ENCODE measurements around the gene OTOS. TPM values are rescaled to one million over a fixed set of nuclear protein-coding genes. Genes with fewer than 3 reads are reported as not detected.

The OTOS gene
- total and polyA plus RNA-seq, 2 of the 13 experiments (the other 11 are each of a cell fraction or from before 2014, with no cell fraction given): not detected

DNA sequence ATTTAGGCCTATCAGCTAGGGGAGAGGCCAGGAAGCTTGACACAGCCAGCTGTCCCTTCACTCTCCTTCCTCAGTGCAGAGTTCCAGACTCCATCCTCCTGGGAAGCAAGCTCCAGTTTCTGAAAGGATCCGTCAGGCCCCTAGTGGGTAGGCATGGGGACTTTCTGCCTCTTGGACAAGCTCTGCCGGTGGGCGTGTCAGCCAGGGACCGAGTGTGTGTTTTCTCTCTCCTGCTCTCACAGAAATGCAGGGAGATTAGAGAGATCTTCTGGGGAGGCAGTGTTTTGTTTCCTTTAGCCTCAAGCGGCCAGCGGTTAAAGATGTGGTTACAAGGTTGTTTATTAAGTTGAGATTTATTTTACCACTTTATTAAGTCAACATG is 29.9 kb upstream of the OTOS start:
- FAIRE-seq: no peak
- Histone ChIP-seq H3K4me3 (replicated peaks in 1 of 3; ENCODE audit: insufficient read depth in 1 of 3, low read depth in 2 of 3, low read length in 3 of 3) (no peak overlapping the region), H2AFZ (ENCODE audit: low read length) (no peak overlapping the region), H3K9ac (ENCODE audit: insufficient read depth, low read depth, low read length) (no peak overlapping the region), H3K4me1 (ENCODE audit: insufficient read depth, low read length) (no peaks in the 10 kb centered on the region), H3K9me3 (ENCODE audit: low read length) (no peaks in the 10 kb centered on the region), H3K27ac (ENCODE audit: extremely low read length, insufficient read depth, low read length) (no peak overlapping the region), H4K20me1 (ENCODE audit: insufficient read depth, low read length) (no peaks in the 10 kb centered on the region), H3K27me3 (ENCODE audit: control insufficient read depth in 1 of 2, insufficient read depth in 2 of 2, low read length in 2 of 2) (peaks cover 8 to 87% of the 10 kb centered on the region in 2 experiments; a peak in 4 of 5 replicates), H3K79me2 (ENCODE audit: insufficient read depth, low read length) (no peaks in the 10 kb centered on the region), H3K4me2 (ENCODE audit: low read depth, low read length) (no peak overlapping the region), H3K36me3 (replicated peaks in 1 of 2; ENCODE audit: control insufficient read depth in 1 of 2, insufficient read depth in 2 of 2, low read length in 2 of 2) (no peaks in the 10 kb centered on the region)
- ChIA-PET CTCF (ENCODE audit: low intra/inter-chr PET ratio, low total read pairs) (interaction anchor here (0.6 kb wide), 1 partner anchor 21 kb away, joined by 3 read pairs; no protein-coding TSS in a partner anchor), POLR2A (no interaction called here)
- in situ Hi-C loops (cut with HindIII; ENCODE audit: extremely low pct_ligation_motif_present, low pct_unique_long_range_greater_than_20kb): no loop called here
- intact Hi-C loops (cut with micrococcal nuclease; ENCODE audit: unreplicated experiment): no loop called here
- DNase-seq (ENCODE audit: low spot score): no peak
- BruUV-seq (replicated peaks): no TSS peak
- no peak; the same call in 2 of the 3 replicates for ATAC-seq
- WGBS (ENCODE audit: low lambda C conversion rate): 10% methylated on average over 6 of the region's 6 CpGs
- TF ChIP-seq, protein P1, sequence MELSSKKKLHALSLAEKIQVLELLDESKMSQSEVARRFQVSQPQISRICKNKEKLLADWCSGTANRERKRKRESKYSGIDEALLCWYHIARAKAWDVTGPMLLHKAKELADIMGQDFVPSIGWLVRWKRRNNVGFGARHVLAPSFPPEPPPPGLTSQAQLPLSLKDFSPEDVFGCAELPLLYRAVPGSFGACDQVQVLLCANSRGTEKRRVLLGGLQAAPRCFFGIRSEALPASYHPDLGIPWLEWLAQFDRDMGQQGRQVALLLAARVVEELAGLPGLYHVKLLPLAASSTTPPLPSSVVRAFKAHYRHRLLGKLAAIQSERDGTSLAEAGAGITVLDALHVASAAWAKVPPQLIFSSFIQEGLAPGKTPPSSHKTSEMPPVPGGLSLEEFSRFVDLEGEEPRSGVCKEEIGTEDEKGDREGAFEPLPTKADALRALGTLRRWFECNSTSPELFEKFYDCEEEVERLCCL (CRISPR knock-in tag; IDR thresholded peaks at IDR 0.05; ENCODE audit: borderline replicate concordance): no peak
- no peak for TF ChIP-seq KLF12 (CRISPR knock-in tag; IDR thresholded peaks at IDR 0.05; ENCODE audit: borderline replicate concordance)

DNA sequence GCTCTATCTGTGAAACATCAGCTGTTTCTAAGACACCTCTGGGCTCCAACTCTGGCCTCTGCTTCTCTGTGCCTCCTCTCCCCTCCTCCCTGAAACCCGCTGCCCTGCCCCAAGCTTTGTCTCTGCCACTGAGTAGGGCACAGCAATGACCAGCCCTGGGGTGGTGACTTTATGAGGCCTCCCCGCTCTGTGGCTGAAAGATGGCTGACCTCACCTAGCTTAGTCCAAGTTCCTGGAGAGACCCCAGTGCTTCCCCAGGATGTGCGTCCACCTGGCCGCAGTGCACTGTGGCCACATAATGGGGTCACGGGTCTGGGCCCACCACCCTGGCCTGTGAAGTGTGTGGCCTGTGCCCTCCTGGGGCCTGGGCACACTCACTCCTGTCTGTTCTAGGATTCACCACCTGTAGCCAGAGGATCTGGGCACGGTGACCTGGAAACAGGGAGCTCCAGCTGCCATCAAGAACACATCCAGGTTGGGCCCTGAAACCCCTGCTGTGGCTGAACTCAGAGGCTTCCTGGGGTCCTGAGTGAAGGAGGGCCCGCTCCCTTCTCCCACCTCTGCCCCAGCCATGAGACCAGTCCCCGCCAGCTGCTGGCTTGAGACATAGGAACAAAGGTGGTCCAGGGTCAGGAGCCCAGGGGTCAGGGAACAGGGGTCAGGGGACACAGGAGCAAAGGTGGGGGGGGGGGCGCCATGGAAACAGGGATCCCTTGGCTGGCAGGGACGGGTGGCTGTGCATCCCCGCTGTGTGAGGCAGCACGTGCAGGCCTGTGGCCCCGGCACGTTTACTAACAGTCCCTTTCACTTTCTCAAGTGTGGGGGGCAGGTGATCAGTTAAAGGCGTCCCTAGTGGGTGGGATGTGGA is 29.3 kb upstream of the OTOS start:
- CTCF ChIA-PET (ENCODE audit: low intra/inter-chr PET ratio, low total read pairs): no interaction called here
- H3K4me3 ChIP-seq (replicated peaks in 1 of 3; ENCODE audit: insufficient read depth in 1 of 3, low read depth in 2 of 3, low read length in 3 of 3): no peak overlapping the region
- no peaks in the 10 kb centered on the region for H3K36me3 ChIP-seq (replicated peaks in 1 of 2; ENCODE audit: control insufficient read depth in 1 of 2, insufficient read depth in 2 of 2, low read length in 2 of 2)
- H3K9ac ChIP-seq (ENCODE audit: insufficient read depth, low read depth, low read length): no peak overlapping the region
- TF ChIP-seq PCBP2 (optimal IDR thresholded peaks at IDR 0.05; ENCODE audit: low read depth, low read length, poor library complexity, severe bottlenecking) (no peak), ZNF550 (CRISPR knock-in tag; IDR thresholded peaks at IDR 0.05; ENCODE audit: borderline replicate concordance) (no peak), ZNF605 (CRISPR knock-in tag; IDR thresholded peaks at IDR 0.05) (no peak), ATRX (CRISPR knock-in tag; IDR thresholded peaks at IDR 0.05; ENCODE audit: borderline replicate concordance) (no peak), THAP9 (CRISPR knock-in tag; IDR thresholded peaks at IDR 0.05; ENCODE audit: borderline replicate concordance) (no peak), NPAS2 (CRISPR knock-in tag; IDR thresholded peaks at IDR 0.05; ENCODE audit: borderline replicate concordance) (no peak), PITX1 (CRISPR knock-in tag; IDR thresholded peaks at IDR 0.05) (no peak), TAF15 (IDR thresholded peaks at IDR 0.05; ENCODE audit: low read depth, low read length, poor library complexity, severe bottlenecking) (no peak)
- TF ChIP-seq, protein P2, sequence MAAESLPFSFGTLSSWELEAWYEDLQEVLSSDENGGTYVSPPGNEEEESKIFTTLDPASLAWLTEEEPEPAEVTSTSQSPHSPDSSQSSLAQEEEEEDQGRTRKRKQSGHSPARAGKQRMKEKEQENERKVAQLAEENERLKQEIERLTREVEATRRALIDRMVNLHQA (CRISPR knock-in tag; IDR thresholded peaks at IDR 0.05): no peak
- no peaks in the 10 kb centered on the region for H3K9me3 ChIP-seq (ENCODE audit: low read length)
- 44% methylated on average over 13 of the region's 15 CpGs for WGBS (ENCODE audit: low lambda C conversion rate)
- H2AFZ ChIP-seq (ENCODE audit: low read length): no peak overlapping the region
- DNase-seq (ENCODE audit: low spot score) (no peak), ATAC-seq (no peak; the same call in 1 of the 3 replicates), FAIRE-seq (no peak)
- no peaks in the 10 kb centered on the region for H4K20me1 ChIP-seq (ENCODE audit: insufficient read depth, low read length)
- intact Hi-C loops (cut with micrococcal nuclease; ENCODE audit: unreplicated experiment) (no loop called here), in situ Hi-C loops (cut with HindIII; ENCODE audit: extremely low pct_ligation_motif_present, low pct_unique_long_range_greater_than_20kb) (no loop called here)
- BruUV-seq (replicated peaks): no TSS peak
- no peaks in the 10 kb centered on the region for H3K79me2 ChIP-seq (ENCODE audit: insufficient read depth, low read length)
- POLR2A ChIA-PET: no interaction called here
- no peak overlapping the region for H3K27ac ChIP-seq (ENCODE audit: extremely low read length, insufficient read depth, low read length)
- no peaks in the 10 kb centered on the region for H3K4me1 ChIP-seq (ENCODE audit: insufficient read depth, low read length)
- H3K4me2 ChIP-seq (ENCODE audit: low read depth, low read length): no peak overlapping the region
- H3K27me3 ChIP-seq (ENCODE audit: control insufficient read depth in 1 of 2, insufficient read depth in 2 of 2, low read length in 2 of 2): peaks cover 8 to 81% of the 10 kb centered on the region in 2 experiments; a peak in 4 of 5 replicates
